Eye (tissue), 1 donor: ENCODE measurements around the gene RXRB.

Experiments used
- DNase-seq: peaks from one replicate; pipeline ENCODE4 v3.0.0-alpha.2; 2015

Gene RXRB

GRCh38 chr6:33211666-33212422, 11.4 kb upstream of the RXRB start:
- DNase-seq: no peak

GRCh38 chr6:33211136-33211535, 10.7 kb upstream of the RXRB start:
- no peak for DNase-seq

GRCh38 chr6:33209856-33210255, 9.4 kb upstream of the RXRB start:
- no peak for DNase-seq

- peak; percentile 94 for DNase-seq
These were observed 7.9 kb upstream of the RXRB start, which contains the start of gene RING1 for GRCh38 chr6:33208091-33208967. Gene RING1 (plus strand): TSS chr6:33208500. CDS start chr6:33208823, 323 bp downstream.

GRCh38 chr6:33207552-33208090, 7.2 kb upstream of the RXRB start:
- peak; percentile 80 for DNase-seq

- peak; percentile 83 for DNase-seq
These were observed 6.5 kb upstream of the RXRB start for GRCh38 chr6:33206864-33207551.

- no peak for DNase-seq
These were observed 5.8 kb upstream of the RXRB start for GRCh38 chr6:33206027-33206863.

- peak; percentile 54 for DNase-seq
These were observed 4.9 kb upstream of the RXRB start for GRCh38 chr6:33205191-33206026.

- DNase-seq: peak; percentile 97
These were observed 4.1 kb upstream of the RXRB start, which contains the start of gene HSD17B8 for GRCh38 chr6:33204415-33205190. Gene HSD17B8 (plus strand): TSS chr6:33204655. CDS start chr6:33204669, 14 bp downstream.

GRCh38 chr6:33204165-33204414, 3.6 kb upstream of the RXRB start:
- no peak for DNase-seq

- no peak for DNase-seq
These were observed 3.1 kb upstream of the RXRB start for GRCh38 chr6:33203443-33204164.

GRCh38 chr6:33202799-33203198, 2.3 kb upstream of the RXRB start:
- DNase-seq: no peak

GRCh38 chr6:33201935-33202334, 1.5 kb upstream of the RXRB start:
- no peak for DNase-seq

GRCh38 chr6:33201147-33201545, 681 bp upstream of the RXRB start:
- no peak for DNase-seq

GRCh38 chr6:33199687-33200218, 712 bp downstream of the RXRB start:
- DNase-seq: no peak

- no peak for DNase-seq
These were observed 1.5 kb downstream of the RXRB start for GRCh38 chr6:33198853-33199436.

GRCh38 chr6:33198159-33198852, 2.2 kb downstream of the RXRB start:
- no peak for DNase-seq

GRCh38 chr6:33197431-33198048, 2.9 kb downstream of the RXRB start:
- DNase-seq: peak; percentile 69
